Thyroid gland (tissue), 4 donors: ENCODE data around the gene IGSF10.

Source experiments
- CTCF ChIP-seq, 6 experiments: fragments of 200-600 bp in 3 of 6; fragments of 450-650 bp in 3 of 6; sonication (generic) in 3 of 6; IDR thresholded peaks; one replicate each; pipeline ENCODE4 v1.5.1; 2016 to 2019; ENCODE audit warnings: antibody characterized with exemption in 6 of 6, mild to moderate bottlenecking in 2 of 6, inconsistent platforms in 1 of 6, moderate library complexity in 1 of 6
- POLR2A ChIP-seq, 2 donors: fragments of 450-650 bp; IDR thresholded peaks; one replicate each; pipeline ENCODE4 v1.6.1; 2017; ENCODE audit warnings: antibody characterized with exemption in 2 of 2, mild to moderate bottlenecking in 2 of 2, moderate library complexity in 1 of 2

- TF ChIP-seq CTCF (IDR thresholded peaks at IDR 0.05), result no peak
- TF ChIP-seq POLR2A (IDR thresholded peaks at IDR 0.05), result no peak
Measured at GRCh38 chr3:151443583-151443982, 17.3 kb downstream of the IGSF10 start.
